Heart left ventricle (tissue), 16 donors: ENCODE results near the gene TIMM21. TPM values are rescaled to one million over a fixed set of nuclear protein-coding genes. Genes with fewer than 3 reads are reported as not detected.

Experiments
- ATAC-seq, 4 donors: fragments of 200-7000 bp; cut with Tn5 transposase; one replicate each; pipeline ENCODE4 v1.9.1; 2020 to 2022; ENCODE audit warnings: moderate library complexity in 4 of 4, mild to moderate bottlenecking in 3 of 4, moderate number of reproducible peaks in 1 of 4
- DNase-seq, 5 donors: peaks; one replicate each; pipeline ENCODE4 v3.0.0-alpha.2; 2020
- H3K27ac ChIP-seq, 12 donors: fragments of 200-600 bp; sonication (generic) in 4 of 12; one replicate each; pipeline versions ENCODE4 v1.5.0 to v1.8.0; 2016 to 2022; ENCODE audit warnings: mild to moderate bottlenecking in 2 of 12
- H3K27me3 ChIP-seq, 9 donors: fragments of 200-600 bp; sonication (generic) in 2 of 9; one replicate each; pipeline versions ENCODE4 v1.5.1 to v1.8.0; 2016 to 2022; ENCODE audit warnings: mild to moderate bottlenecking in 3 of 9
- H3K36me3 ChIP-seq, 9 donors: fragments of 200-600 bp; sonication (generic) in 2 of 9; one replicate each; pipeline versions ENCODE4 v1.5.0 to v1.8.0; 2018 to 2022; ENCODE audit warnings: mild to moderate bottlenecking in 2 of 9
- H3K4me1 ChIP-seq, 12 donors: fragments of 200-600 bp; sonication (generic) in 4 of 12; one replicate each; pipeline versions ENCODE4 v1.5.0 to v1.8.0; 2016 to 2022; ENCODE audit warnings: mild to moderate bottlenecking in 3 of 12
- H3K4me3 ChIP-seq, 12 donors: fragments of 200-600 bp; sonication (generic) in 4 of 12; one replicate each; pipeline versions ENCODE4 v1.5.0 to v1.8.0; 2017 to 2022; ENCODE audit warnings: mild to moderate bottlenecking in 9 of 12, moderate library complexity in 4 of 12
- H3K9me3 ChIP-seq, 12 donors: fragments of 200-600 bp; sonication (generic) in 4 of 12; one replicate each; pipeline versions ENCODE4 v1.5.0 to v1.8.0; 2016 to 2022; ENCODE audit warnings: mild to moderate bottlenecking in 1 of 12
- POLR2A ChIP-seq, 2 donors: fragments of 450-650 bp; IDR thresholded peaks; one replicate each; pipeline ENCODE4 v1.6.1; 2017; ENCODE audit warnings: antibody characterized with exemption in 2 of 2, mild to moderate bottlenecking in 2 of 2, moderate library complexity in 2 of 2
- whole genome bisulfite sequencing, 4 donors: extraction: QIAGEN DNeasy Blood & Tissue Kit in 2 of 4; methylation state at CpG; one replicate each; pipeline versions ENCODE4 v1.1.5 to v1.1.7; 2013 to 2018; 5-methylcytosine and 5-hydroxymethylcytosine counted together
- intact Hi-C, 10 donors: fragments of 100-400 bp; cut with DNase I; formaldehyde crosslinking; loops; one replicate each; pipeline versions ENCODE4 v1.11.1 to v1.14.2; 2022
- polyA plus RNA-seq, 2 donors: library from polyadenylated mRNA; stranded (reverse); fragments of 200-250 nt; gene quantifications; one replicate each; pipeline ENCODE4 v1.2.3, GENCODE V29; 2013
- total RNA-seq, 9 donors: library from RNA; depleted of rRNA in 2 of 9; stranded (reverse); fragments of >200 nt in 2 of 9; fragmentation: NEBNext Ultra II Directional in 3 of 9; extraction: Animal tissue kit (Norgen Biotek cat#: 25700) in 3 of 9; gene quantifications; one replicate each; pipeline versions ENCODE4 v1.1.0 to v1.2.4, GENCODE V29; 2016 to 2023
- TF ChIP-seq, protein P1 (sequence below), 12 donors: fragments of 200-600 bp; sonication (generic) in 4 of 12; IDR thresholded peaks; one replicate each; pipeline versions ENCODE4 v1.5.0 to v1.8.0; 2018 to 2022; ENCODE audit warnings: antibody characterized with exemption in 12 of 12, mild to moderate bottlenecking in 5 of 12
- donor health status: ischemic (EF 13 %, LVEDD 7.1; RV severe dilation, severe dysfunction).
- donor health status: healthy with polysubstance abuse.
- donor health status: DM: no; HTN: yes; CAD: no.
- donor health status: DM: no; HTN: no; CAD: no.
- donor health status: ischemic (EF 25% LVEDD 6.9; RV normal size, moderate dysfunction).
- donor health status: ischemic (EF 25% LVEDD 5.7; RV mildly dilated, moderate dysfunction).
- donor health status: healthy.
- donor health status: DM: yes; HTN: yes; CAD: no.
- donor health status: ischemic (EF 35%, LVEDD 5.7; RV mildly dilated, moderate dysfunction).
- donor health status: nonischemic (EF 11% LVEDD 7.7; RV severe dilation, severe dysfunction).
- donor health status: DM: yes; HTN: yes; CAD: no.
- donor health status: PGD.
- donor health status: ischemic (EF 29% LVEDD 5.4; RV normal size, mild dysfunction).
- donor health status: nonischemic (EF 23%, LVEDD 6.1; RV moderate dilation, normal function).

The TIMM21 gene
- total and polyA plus RNA-seq, 11 donors: 65.0 to 139 (median 110) TPM

DNA sequence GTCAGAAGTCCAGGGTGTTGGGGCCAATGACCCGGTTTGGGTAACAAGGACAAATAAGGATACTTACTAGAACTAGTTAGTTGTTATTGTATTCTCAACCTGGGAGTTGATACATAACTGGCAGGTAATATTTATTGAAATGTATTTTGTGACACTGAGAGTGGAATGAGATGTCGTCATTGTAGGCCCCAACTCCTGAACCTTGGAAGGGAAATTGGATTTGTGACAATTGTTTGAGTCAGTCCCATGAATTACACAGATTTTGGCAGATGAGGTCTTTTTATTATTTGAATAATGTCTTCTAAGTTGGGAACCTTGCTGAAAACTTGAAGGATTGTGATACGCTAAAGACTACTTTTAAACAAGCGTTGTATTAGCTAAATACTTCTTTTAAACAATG, 5.1 kb downstream of the TIMM21 start:
- H3K36me3 ChIP-seq: peaks cover 0 to 61% (median 44%) of the 10 kb centered on the region in 9 donors
- ATAC-seq (no peak), DNase-seq (no peak)
- H3K4me3 ChIP-seq: no peak overlapping the region
- WGBS, 4 donors: 83 to 89% (median 86%) methylated on average over 4 of the region's 4 CpGs
- peaks cover 0 to 55% (median 27%) of the 10 kb centered on the region in 12 donors for H3K4me1 ChIP-seq
- no peaks in the 10 kb centered on the region for H3K9me3 ChIP-seq
- TF ChIP-seq POLR2A (IDR thresholded peaks at IDR 0.05): no peak
- TF ChIP-seq, protein P1, sequence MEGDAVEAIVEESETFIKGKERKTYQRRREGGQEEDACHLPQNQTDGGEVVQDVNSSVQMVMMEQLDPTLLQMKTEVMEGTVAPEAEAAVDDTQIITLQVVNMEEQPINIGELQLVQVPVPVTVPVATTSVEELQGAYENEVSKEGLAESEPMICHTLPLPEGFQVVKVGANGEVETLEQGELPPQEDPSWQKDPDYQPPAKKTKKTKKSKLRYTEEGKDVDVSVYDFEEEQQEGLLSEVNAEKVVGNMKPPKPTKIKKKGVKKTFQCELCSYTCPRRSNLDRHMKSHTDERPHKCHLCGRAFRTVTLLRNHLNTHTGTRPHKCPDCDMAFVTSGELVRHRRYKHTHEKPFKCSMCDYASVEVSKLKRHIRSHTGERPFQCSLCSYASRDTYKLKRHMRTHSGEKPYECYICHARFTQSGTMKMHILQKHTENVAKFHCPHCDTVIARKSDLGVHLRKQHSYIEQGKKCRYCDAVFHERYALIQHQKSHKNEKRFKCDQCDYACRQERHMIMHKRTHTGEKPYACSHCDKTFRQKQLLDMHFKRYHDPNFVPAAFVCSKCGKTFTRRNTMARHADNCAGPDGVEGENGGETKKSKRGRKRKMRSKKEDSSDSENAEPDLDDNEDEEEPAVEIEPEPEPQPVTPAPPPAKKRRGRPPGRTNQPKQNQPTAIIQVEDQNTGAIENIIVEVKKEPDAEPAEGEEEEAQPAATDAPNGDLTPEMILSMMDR (IDR thresholded peaks at IDR 0.05): no peak
- H3K27ac ChIP-seq: no peak overlapping the region
- intact Hi-C loops: no loop called here
- H3K27me3 ChIP-seq: no peaks in the 10 kb centered on the region

DNA sequence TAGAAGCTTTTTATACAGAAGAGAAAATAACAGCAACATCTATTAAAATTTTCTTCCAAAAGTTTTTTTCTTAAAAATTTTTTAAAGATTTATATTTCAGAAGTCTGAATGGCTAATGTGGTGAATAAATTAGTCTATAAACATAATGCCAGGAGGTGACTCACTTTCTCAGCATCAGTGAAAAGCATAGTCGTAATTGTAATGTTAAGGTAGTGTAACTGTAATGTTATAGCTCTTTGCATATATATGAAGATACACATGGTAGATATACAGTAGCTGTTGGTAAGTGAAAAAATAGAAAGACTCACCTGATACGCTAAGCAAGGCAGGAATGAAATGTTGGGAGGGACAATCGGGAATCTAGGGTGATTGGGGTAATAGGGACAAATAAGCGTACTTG, 5.5 kb downstream of the TIMM21 start:
- H3K4me1 ChIP-seq: peaks cover 0 to 55% (median 27%) of the 10 kb centered on the region in 12 donors
- no peaks in the 10 kb centered on the region for H3K27me3 ChIP-seq
- intact Hi-C loops: no loop called here
- TF ChIP-seq POLR2A (IDR thresholded peaks at IDR 0.05): no peak
- TF ChIP-seq, protein P1 (IDR thresholded peaks at IDR 0.05): no peak
- WGBS, 4 donors: 91 to 95% (median 92%) methylated on average over 4 of the region's 4 CpGs
- H3K27ac ChIP-seq: no peak overlapping the region
- no peak for DNase-seq
- no peaks in the 10 kb centered on the region for H3K9me3 ChIP-seq
- no peak for ATAC-seq
- peaks cover 0 to 65% (median 48%) of the 10 kb centered on the region in 9 donors for H3K36me3 ChIP-seq
- no peak overlapping the region for H3K4me3 ChIP-seq

DNA sequence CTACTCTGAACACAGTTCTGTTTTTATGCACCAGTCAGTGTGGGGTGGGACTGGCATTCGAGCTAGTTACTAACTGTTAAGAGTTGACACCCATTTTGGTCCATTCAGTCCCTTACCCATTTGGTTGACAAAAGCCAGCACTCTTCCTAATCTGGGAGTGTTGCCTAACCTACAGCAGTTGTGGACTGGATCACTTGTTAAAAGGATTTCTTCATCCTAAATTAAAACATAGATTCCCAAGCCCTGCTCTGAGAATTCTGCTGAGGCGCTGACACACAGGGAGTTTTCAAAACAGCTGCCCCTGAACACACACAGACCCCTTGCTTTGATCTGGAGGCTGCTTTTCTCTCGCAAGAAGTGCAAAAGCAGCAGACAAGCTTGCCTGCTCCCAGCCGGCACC, 6.4 kb downstream of the TIMM21 start:
- H3K27me3 ChIP-seq: no peaks in the 10 kb centered on the region
- TF ChIP-seq, protein P1 (IDR thresholded peaks at IDR 0.05): no peak
- TF ChIP-seq POLR2A (IDR thresholded peaks at IDR 0.05): no peak
- intact Hi-C loops: no loop called here
- no peaks in the 10 kb centered on the region for H3K9me3 ChIP-seq
- H3K4me3 ChIP-seq: no peak overlapping the region
- peaks cover 0 to 45% (median 20%) of the 10 kb centered on the region in 12 donors for H3K4me1 ChIP-seq
- 77 to 85% (median 81%) methylated on average over 4 of the region's 4 CpGs for WGBS, 4 donors
- H3K36me3 ChIP-seq: peaks cover 0 to 75% (median 58%) of the 10 kb centered on the region in 9 donors
- DNase-seq (no peak), ATAC-seq (no peak)
- no peak overlapping the region for H3K27ac ChIP-seq

DNA sequence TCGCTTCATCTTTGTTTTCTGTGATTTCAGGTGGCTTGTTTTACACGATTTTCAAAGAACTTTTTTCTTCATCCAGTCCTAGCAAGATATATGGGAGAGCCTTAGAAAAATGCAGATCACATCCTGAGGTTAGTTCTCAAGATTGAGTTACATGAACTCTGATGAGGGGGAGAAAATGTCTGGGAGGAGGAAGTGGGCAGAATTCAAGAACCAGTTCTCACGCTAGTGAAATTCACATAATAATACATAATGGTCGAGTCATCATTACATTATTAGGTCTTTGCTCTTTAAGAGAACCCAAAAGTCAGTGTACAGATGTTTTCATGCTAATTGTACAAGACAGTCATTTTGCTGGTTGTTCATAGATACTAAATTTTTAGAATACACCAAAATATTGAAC, 7.0 kb downstream of the TIMM21 start:
- H3K4me3 ChIP-seq: no peak overlapping the region

More for the DNA sequence above, 7.0 kb downstream of the TIMM21 start:
- Histone ChIP-seq H3K4me1 (peaks cover 0 to 40% (median 15%) of the 10 kb centered on the region in 12 donors), H3K36me3 (peaks cover 0 to 80% (median 63%) of the 10 kb centered on the region in 9 donors), H3K27me3 (no peaks in the 10 kb centered on the region), H3K9me3 (no peaks in the 10 kb centered on the region), H3K27ac (no peak overlapping the region)
- intact Hi-C loops: no loop called here
- 81 to 87% (median 85%) methylated on average over 4 of the region's 4 CpGs for WGBS, 4 donors
- TF ChIP-seq POLR2A (IDR thresholded peaks at IDR 0.05): no peak
- TF ChIP-seq, protein P1 (IDR thresholded peaks at IDR 0.05): no peak
- DNase-seq (no peak), ATAC-seq (no peak)
